Activated T-helper 2 cell treated with anti-CD3 and anti-CD28 coated beads, Interferon-gamma antibody, Interleukin-2, Interleukin-4, amounts not matched to agents 10 μg/mL and 5 μg/mL and 100 μg/mL, durations not matched to agents 14 hours and 24 hours and 36 hours (primary cell): ENCODE results near the gene TFDP1. TPM values are rescaled to one million over a fixed set of nuclear protein-coding genes. Genes with fewer than 3 reads are reported as not detected.
"Not testable (repeated sequence)": the region's sequence is repeated elsewhere in the genome, so short reads cannot be mapped to it uniquely, and the experiment has no call there.

Experiments
- DNase-seq: peaks from one replicate; pipeline ENCODE4 v3.0.0; 2021; ENCODE audit warnings: low spot score
- H3K27ac Mint-ChIP-seq: one replicate; pipeline ENCODE4 v1.8.0; 2021; ENCODE audit warnings: mixed read lengths
- H3K27me3 Mint-ChIP-seq: one replicate; pipeline ENCODE4 v1.8.0; 2021; ENCODE audit warnings: low read depth, mixed read lengths
- H3K36me3 Mint-ChIP-seq: one replicate; pipeline ENCODE4 v1.8.0; 2021; ENCODE audit warnings: low read depth, mixed read lengths
- H3K4me1 Mint-ChIP-seq: one replicate; pipeline ENCODE4 v1.8.0; 2021; ENCODE audit warnings: low read depth, mixed read lengths
- H3K4me3 Mint-ChIP-seq: one replicate; pipeline ENCODE4 v1.8.0; 2021; ENCODE audit warnings: low read depth, mild to moderate bottlenecking, moderate library complexity, mixed read lengths
- H3K9me3 Mint-ChIP-seq: one replicate; pipeline ENCODE4 v1.8.0; 2021; ENCODE audit warnings: mixed read lengths
- intact Hi-C: fragments of 100-400 bp; cut with micrococcal nuclease; formaldehyde crosslinking; loops from one replicate; pipeline ENCODE4 v1.15.1; 2023
- total RNA-seq: library from RNA; stranded (reverse); gene quantifications from 2 replicates; pipeline ENCODE4 v1.2.3, GENCODE V29; 2022

The TFDP1 gene
- total RNA-seq, 1 donor from 2014 or later: 164 TPM

DNA sequence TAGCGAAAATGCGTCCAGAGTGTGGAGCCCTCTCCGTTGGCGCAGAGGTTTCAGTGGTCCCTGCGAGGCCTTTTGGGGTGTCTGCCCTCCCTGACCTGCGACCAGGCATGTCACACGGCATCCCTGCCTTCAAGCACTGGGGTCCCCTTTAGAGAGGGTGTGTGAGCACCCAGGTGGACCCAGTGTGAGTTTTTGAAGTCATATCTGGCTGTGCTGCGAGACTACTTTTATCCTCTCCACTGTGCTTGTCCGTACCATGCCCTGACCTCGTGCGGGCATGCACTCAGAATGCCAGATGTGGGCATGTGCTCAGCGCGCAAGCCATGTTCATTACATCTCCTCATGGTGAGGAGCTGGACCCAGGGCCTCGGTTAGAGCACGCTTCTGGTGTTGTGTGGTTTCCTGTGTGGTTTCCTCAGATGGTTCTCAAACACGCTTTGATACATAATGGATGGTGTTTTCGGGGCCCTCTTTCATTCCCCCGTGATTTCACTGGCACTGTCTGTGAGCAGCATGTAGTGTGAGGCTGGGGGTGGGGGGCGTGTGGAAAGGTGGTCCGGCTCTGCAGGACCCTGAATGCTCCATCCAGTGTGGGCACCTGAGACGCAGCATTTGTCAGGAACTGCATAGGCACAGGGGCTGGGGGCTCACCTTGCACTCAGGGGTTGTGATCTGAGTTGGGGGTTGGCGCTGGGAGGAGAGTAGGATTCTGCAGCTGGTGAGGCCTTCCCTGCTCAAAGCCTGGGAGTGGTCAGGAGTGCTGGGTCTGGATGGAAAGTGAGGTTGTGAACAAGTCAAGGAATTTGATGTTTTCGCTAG lies 2.3 kb downstream of the TFDP1 start:
- H3K9me3 Mint-ChIP-seq: no peaks in the 10 kb centered on the region
- H3K4me3 Mint-ChIP-seq: peak overlapping the region; percentile 88
- H3K4me1 Mint-ChIP-seq: peaks cover 37% of the 10 kb centered on the region
- peaks cover 53% of the 10 kb centered on the region for H3K36me3 Mint-ChIP-seq
- H3K27ac Mint-ChIP-seq: peak overlapping the region; percentile 46
- intact Hi-C loops: no loop called here
- no peak for DNase-seq
- no peaks in the 10 kb centered on the region for H3K27me3 Mint-ChIP-seq

DNA sequence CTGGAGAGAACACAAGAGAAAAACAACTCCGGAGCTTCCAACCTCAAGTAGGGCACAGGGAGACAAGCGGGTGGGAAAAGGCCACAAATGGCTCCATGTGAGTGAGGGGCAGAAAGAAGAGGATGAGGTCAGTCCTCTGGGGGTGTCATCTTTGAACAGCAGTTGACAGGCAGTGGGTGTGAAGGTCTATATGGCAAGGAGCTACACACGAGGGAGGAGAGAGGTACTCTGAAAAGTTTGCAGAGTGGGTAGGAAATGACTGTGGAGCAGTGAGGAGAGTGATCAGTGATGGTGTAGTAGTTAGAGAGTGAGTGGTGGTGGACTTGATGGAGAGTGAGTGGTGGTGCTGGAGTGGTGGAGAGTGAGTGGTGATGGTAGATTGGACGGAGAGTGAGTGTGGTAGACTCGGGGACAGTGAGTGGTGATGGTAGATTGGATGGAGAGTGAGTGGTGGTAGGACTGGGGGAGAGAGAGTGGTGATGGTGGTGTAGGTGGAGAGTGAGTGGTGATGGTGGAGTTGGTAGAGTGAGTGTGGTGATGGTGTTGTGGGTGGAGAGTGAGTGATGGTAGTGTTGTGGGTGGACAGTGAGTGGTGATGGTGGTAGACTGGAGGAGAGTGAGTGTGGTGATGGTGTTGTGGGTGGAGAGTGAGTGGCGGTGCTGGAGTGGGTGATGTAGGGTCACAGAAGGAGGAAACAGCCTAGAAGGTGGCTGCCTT lies 4.0 kb downstream of the TFDP1 start:
- intact Hi-C loops: no loop called here
- no peak for DNase-seq
- no peaks in the 10 kb centered on the region for H3K27me3 Mint-ChIP-seq

DNA sequence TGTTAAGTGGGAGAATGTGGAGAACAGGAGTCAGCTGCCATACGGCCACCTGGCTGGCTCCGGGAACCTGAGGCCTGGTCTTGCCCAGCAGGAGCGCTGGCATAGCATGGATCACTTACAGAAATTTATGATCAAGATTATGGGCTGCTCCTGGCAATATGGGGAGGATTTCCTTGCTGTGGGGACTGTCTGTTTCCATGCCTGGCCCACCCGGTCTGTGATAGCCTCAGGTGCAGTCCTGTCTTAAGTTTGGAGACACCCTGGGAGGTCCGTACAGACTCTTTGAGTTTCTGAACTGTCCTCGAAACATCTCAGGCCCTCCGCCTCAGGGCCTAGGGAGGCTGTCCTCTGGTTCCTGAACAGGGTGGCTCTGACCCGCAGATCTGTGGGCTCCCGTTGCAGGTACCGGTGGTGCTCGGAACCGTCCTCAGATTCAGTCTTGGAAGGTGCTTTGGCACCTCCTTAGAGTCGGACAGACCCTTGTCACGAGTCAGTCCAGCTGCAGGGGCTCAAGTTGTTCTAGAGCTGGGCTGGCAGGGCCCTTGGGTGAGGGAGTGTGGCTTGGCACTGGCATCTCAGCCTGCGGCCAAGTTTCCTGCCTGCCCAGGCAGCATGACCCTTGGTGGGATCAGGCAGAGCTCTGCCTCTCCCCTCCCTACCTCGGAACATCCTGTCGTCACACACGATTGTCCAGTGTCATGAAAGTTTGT lies 4.9 kb downstream of the TFDP1 start:
- intact Hi-C loops: no loop called here
- Mint-ChIP-seq H3K4me3 (no peak overlapping the region), H3K27me3 (no peaks in the 10 kb centered on the region), H3K27ac (no peak overlapping the region), H3K36me3 (peaks cover 59% of the 10 kb centered on the region), H3K9me3 (no peaks in the 10 kb centered on the region), H3K4me1 (peaks cover 34% of the 10 kb centered on the region)
- no peak for DNase-seq

More for the DNA sequence above, 4.0 kb downstream of the TFDP1 start:
- Mint-ChIP-seq H3K27ac (peak overlapping the region; percentile 56), H3K36me3 (peaks cover 63% of the 10 kb centered on the region), H3K9me3 (no peaks in the 10 kb centered on the region), H3K4me3 (no peak overlapping the region), H3K4me1 (peaks cover 37% of the 10 kb centered on the region)

DNA sequence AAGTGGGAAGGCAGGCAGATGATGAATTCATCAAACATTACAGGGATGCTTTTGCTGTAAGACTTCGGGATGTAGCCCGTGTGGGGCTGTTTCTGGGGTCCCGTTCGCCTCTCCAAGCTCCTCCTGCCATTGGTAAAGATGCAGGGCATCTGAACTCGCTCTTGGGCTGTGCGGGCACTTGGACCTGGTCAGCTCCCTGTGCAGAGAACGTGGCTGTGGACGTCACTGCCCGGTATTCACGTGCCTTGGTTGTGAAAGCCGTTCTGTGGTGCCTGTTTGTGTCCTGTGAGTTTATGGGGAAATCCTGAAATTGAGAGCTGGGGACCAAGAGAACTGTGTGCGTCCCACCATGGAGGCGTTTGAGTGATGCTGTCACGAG lies 5.4 kb downstream of the TFDP1 start:
- H3K4me1 Mint-ChIP-seq: peaks cover 35% of the 10 kb centered on the region
- H3K9me3 Mint-ChIP-seq: no peaks in the 10 kb centered on the region
- H3K36me3 Mint-ChIP-seq: peaks cover 64% of the 10 kb centered on the region
- intact Hi-C loops: no loop called here
- DNase-seq: no peak
- H3K27me3 Mint-ChIP-seq: no peaks in the 10 kb centered on the region
- no peak overlapping the region for H3K4me3 Mint-ChIP-seq
- no peak overlapping the region for H3K27ac Mint-ChIP-seq

DNA sequence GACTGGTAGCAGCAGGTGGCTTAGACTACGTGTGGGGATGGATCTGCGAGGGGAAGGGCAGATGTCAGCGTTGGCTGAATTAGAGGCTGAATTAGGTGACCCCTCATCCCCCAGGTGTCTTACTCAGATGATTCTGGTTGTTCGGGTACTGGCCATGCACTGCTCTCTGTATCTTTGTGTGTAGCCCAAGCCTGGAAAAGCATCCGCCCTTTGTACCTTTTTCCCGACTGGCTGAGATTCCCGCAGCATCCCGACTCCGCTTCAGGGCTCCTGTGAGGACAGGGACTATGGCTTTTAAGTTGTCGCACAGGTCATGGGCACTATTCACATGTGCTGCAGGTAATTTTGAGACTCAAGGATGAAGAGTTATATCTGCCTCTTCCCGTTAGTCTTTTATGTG lies 7.2 kb downstream of the TFDP1 start:
- no peak for DNase-seq
- Mint-ChIP-seq H3K4me3 (no peak overlapping the region), H3K4me1 (peaks cover 24% of the 10 kb centered on the region), H3K9me3 (no peaks in the 10 kb centered on the region), H3K27me3 (no peaks in the 10 kb centered on the region), H3K27ac (no peak overlapping the region), H3K36me3 (peaks cover 68% of the 10 kb centered on the region)
- intact Hi-C loops: no loop called here

DNA sequence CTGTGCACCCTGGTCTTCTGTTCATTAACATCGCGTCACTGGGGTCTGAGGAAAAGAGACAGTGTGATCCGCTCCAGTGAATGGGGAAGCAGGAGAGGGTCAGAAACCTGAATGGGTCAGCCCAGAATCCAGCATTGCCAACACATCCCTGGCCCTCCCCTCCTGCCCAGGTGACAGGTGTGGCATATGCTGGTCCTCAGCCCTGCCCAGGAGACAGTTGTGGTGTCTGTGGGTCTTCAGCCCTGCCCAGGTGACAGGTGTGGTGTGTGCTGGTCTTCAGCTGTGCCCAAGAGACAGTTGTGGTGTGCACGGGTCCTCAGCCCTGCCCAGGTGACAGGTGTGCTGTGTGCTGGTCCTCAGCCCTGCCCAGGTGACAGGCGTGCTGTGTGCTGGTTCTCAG lies 8.0 kb downstream of the TFDP1 start:
- no peak overlapping the region for H3K27ac Mint-ChIP-seq
- H3K4me1 Mint-ChIP-seq: peaks cover 17% of the 10 kb centered on the region
- intact Hi-C loops: no loop called here
- H3K4me3 Mint-ChIP-seq: no peak overlapping the region
- peaks cover 69% of the 10 kb centered on the region for H3K36me3 Mint-ChIP-seq
- H3K27me3 Mint-ChIP-seq: no peaks in the 10 kb centered on the region
- DNase-seq: no peak
- H3K9me3 Mint-ChIP-seq: no peaks in the 10 kb centered on the region

DNA sequence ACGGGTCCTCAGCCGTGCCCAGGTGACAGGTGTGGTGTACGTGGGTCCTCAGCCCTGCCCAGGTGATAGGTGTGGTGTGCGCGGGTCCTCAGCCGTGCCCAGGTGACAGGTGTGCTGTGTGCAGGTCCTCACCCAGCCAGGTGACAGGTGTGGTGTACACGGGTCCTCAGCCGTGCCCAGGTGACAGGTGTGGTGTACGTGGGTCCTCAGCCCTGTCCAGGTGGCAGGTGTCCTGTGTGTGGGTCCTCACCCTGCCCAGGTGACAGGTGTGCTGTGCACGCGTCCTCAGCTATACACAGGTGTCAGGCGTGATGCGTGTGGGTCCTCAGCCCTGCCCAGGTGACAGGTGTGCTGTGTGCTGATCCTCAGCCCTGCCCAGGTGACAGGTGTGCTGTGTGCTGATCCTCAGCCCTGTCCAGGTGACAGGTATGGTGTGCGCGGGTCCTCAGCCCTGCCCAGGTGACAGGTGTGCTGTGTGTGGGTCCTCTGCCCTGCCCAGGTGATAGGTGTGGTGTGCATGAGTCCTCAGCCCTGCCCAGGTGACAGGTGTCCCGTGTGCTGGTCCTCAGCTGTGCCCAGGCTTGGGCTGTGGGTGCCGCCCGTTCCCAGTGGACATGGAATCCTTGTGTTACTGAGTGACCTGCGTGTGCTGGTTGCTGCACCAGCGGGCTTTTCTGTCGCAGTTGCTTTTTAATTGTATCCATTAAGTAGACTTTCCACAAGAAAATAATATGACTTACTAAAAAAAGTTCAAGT lies 9.7 kb downstream of the TFDP1 start:
- DNase-seq, H3K4me1 Mint-ChIP-seq, H3K27ac Mint-ChIP-seq, intact Hi-C loops, H3K27me3 Mint-ChIP-seq, H3K9me3 Mint-ChIP-seq, H3K4me3 Mint-ChIP-seq: not testable (repeated sequence)
- H3K36me3 Mint-ChIP-seq: peaks cover 72% of the 10 kb centered on the region

DNA sequence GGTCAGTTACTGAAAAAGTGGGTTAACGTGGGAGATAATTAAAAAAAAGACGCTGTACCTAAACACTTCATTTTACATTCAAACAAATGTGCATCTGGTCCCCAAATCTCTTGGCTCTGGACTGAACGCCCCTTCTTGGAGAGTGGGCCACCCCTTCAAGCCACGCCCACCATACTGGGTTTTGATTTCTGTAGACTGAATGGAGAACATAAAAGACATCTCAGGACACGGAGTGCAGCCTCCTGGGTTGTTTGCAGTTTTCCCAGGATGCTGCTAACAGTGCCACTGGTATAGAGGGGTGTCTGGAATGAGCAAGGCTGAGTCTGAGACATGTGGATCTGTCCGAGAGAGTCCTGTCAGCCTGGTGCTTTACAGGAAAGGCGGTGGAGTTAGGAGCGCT lies 10.6 kb downstream of the TFDP1 start:
- H3K4me3 Mint-ChIP-seq: no peak overlapping the region
- H3K4me1 Mint-ChIP-seq: peaks cover 6% of the 10 kb centered on the region
- DNase-seq: no peak

DNA sequence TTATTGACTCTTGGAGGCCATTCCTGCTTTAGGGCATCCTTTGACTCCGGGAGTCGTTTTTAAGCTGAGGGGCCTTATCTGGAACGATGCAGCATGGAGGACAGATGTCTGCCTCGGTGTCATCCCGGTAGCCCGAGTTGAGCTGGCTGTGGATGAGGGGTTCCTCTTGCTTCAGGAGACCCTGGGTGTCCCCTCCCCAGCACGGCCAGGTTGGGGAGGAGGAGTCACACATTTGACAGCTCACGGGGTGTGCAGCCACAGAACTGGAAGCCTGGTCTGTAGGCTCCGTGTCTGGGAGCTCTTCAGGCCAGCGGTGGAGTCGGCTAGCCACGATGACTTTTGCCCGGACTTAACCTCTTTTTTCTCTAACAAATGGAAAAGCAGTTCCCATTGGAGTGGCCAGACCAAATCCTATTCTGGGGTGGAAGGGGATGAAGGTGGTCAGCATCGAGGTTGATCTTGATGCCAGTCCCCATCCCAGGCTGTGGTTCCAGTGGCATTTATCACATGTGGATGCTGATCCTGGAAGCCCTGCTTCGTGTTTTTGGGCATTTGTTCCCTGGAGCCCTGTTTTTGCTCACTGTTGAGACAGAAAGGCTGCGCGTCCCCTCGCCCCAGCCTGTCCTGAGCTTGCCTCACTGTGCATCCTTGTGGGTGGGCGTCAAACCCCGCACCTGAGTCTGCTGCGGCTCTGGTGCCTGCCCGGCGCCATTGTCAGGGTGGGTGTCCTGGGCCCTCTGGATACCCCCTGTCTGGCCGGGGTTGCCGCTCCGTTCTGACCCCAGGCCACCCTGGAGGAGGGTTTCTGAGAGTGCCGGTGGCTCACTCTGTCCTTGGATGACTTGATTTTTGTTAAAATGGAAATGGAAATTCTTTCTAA lies 12.0 kb downstream of the TFDP1 start:
- H3K27ac Mint-ChIP-seq: no peak overlapping the region
- H3K4me1 Mint-ChIP-seq: peaks cover 3% of the 10 kb centered on the region
- no peak overlapping the region for H3K4me3 Mint-ChIP-seq
- H3K9me3 Mint-ChIP-seq: no peaks in the 10 kb centered on the region
- H3K36me3 Mint-ChIP-seq: peaks cover 74% of the 10 kb centered on the region
- DNase-seq: no peak
- intact Hi-C loops: no loop called here
- H3K27me3 Mint-ChIP-seq: no peaks in the 10 kb centered on the region

More for the DNA sequence above, 10.6 kb downstream of the TFDP1 start:
- H3K9me3 Mint-ChIP-seq: no peaks in the 10 kb centered on the region
- H3K27me3 Mint-ChIP-seq: no peaks in the 10 kb centered on the region
- H3K36me3 Mint-ChIP-seq: peaks cover 75% of the 10 kb centered on the region
- intact Hi-C loops: no loop called here
- no peak overlapping the region for H3K27ac Mint-ChIP-seq

DNA sequence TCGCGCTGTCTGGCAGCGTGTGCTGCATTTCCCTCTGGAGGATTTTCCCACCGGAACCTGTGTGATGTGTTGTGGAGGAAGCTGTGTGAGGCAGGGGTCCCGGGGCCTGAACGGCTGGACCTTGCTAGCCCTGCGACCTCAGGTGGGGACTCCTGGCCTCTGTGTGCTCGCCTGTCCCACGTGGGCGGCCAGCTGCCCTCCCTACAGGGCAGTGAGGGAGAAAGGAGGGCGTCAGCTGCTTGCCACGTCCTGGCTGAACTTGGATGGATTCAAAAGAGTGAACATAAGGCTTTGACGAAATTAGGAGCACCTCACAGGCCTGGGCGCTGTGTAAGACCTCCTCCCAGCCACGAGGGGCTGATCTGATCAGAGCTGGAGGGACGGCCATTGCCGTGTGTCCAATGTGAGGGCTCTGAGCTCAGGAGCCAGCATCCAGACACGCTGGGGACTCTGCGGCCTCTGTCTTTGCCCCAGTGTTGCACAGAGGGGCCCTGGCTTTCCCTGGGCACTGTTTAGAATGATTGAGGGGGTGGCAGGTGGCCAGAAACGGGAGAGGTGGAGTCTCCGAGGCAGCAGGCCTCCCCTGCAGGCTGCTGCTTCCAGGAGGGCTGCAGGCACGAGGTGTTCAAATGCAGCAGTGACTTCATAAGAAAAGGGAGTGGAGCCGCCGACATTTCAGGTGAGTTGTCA lies 13.0 kb downstream of the TFDP1 start:
- no peak for DNase-seq
- Mint-ChIP-seq H3K27ac (no peak overlapping the region), H3K36me3 (peaks cover 64% of the 10 kb centered on the region), H3K4me3 (no peak overlapping the region), H3K4me1 (peaks cover 2% of the 10 kb centered on the region), H3K9me3 (no peaks in the 10 kb centered on the region), H3K27me3 (no peaks in the 10 kb centered on the region)
- intact Hi-C loops: no loop called here

DNA sequence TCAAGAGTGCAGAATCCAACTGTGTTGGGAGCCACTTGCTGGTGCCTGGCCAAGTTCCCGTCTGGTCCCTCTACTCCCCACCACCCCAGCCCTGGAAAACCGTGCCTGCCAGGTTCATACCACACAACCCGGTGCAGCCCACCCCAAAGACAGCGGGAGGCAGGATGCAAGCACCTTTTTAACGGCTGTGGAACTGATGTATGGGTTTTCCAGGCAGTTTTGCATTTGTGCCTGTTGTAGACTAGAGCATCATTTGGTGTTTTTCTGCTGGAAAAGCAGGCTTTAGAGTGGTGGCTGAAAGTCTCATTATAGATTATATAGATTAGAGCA lies 13.5 kb downstream of the TFDP1 start:
- DNase-seq: no peak
- no peak overlapping the region for H3K4me3 Mint-ChIP-seq
- no peaks in the 10 kb centered on the region for H3K9me3 Mint-ChIP-seq
- H3K36me3 Mint-ChIP-seq: peaks cover 61% of the 10 kb centered on the region
- peaks cover 2% of the 10 kb centered on the region for H3K4me1 Mint-ChIP-seq
- intact Hi-C loops: no loop called here
- no peak overlapping the region for H3K27ac Mint-ChIP-seq
- H3K27me3 Mint-ChIP-seq: no peaks in the 10 kb centered on the region
